GM12873 (cell line): ENCODE results near the gene PLA2G4C.

Source experiments
- CTCF ChIP-seq: IDR thresholded peaks from 2 replicates; pipeline ENCODE4 v1.5.1; 2012; ENCODE audit warnings: low read depth, mild to moderate bottlenecking, moderate library complexity, low read length, control low read depth; ENCODE audit not compliant: insufficient read depth; ENCODE audit errors: missing control alignments

The PLA2G4C gene

DNA sequence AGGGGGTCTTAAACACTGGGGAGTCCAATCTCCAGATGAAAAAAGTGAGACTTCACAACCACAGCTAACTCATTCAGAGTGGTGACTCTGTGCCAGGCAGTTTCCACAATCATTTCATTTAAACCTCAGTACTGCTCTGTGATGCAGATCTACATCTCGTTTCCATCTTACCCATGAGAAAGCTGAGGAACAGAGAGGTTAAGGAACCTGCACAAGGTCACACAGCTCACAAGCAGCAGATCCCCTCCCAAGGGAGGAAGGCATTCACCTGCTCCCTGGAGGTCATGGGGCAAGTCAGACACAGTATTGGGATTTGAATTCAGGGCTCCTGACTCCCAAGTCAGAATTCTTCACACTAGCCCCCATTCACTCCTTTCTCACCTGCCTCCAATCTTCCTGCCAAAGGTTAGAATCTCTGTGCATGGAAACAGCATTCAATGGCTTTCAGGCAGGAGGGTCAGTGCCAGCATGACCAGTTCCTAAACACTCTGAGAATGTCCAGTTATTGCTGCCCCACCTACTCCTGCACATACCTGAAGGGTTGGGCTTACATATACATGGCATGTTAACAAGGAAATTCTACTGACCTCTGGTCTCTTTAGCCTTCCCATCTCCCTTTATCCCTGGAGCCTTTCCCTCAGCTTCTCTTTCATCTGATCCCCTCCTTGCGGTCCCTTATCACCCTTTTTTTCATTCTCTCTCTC is 68.6 kb downstream of the PLA2G4C start:
- no peak for TF ChIP-seq CTCF

GRCh38 chr19:48036765-48037164 is 73.9 kb downstream of the PLA2G4C start:
- TF ChIP-seq CTCF = no peak

DNA sequence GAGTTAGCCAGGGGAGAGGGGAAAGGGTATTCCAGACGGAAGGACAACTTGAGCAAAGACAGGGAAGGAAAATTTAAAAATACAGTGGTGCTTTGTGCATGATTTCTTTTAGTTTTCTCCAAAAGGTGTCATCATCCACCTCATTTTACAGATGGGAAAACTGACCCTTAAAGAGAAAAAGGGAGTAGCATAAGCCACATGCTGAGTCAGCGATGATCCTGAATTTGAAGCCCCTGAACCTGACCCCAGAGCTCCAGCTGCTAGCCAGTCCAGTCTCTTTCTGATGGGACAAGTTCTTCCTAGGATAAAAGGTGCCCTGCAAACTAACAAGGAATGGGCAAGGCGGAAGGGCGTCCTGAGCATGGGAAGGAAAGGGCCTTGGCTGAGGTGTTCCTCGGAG is 77.0 kb downstream of the PLA2G4C start:
- TF ChIP-seq CTCF = no peak

DNA sequence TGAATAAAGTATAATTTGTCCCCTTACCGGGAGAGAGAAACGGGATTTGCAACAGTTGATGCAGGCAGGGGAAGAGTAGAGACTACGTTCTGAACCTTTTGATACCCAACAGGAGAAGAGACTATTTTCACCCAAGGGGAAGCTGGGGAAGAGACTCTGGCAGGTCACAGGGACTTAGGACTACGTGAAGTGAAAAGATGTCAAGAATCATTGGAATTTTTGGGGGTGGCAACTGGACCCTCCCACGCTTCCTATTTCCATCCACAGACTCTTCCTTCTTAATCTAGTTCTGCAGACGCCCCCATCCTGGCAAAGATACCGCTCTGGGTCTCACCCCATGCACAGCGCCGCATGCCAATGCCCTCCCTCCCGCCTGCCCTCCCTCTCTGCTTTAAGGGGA is 80.5 kb downstream of the PLA2G4C start:
- no peak for TF ChIP-seq CTCF

DNA sequence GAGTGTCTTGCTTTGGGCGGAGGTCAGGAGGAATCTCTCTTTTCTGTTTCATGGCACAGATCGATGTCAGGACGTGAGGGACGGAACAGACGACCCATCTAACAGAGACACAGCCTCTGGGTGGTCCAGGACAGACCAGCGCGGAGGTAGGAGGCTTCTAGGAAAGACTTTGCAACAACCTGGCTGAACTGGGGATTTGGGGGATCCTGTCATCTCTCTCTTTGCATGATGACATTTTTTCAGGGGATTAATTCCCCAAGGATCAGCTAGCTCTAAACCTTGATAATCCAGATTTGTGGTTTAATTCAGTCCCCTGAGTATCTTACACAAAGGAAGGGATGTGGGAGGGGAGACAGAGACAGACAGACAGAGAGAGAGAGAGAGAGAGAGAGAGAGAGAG is 81.2 kb downstream of the PLA2G4C start:
- TF ChIP-seq CTCF = no peak

DNA sequence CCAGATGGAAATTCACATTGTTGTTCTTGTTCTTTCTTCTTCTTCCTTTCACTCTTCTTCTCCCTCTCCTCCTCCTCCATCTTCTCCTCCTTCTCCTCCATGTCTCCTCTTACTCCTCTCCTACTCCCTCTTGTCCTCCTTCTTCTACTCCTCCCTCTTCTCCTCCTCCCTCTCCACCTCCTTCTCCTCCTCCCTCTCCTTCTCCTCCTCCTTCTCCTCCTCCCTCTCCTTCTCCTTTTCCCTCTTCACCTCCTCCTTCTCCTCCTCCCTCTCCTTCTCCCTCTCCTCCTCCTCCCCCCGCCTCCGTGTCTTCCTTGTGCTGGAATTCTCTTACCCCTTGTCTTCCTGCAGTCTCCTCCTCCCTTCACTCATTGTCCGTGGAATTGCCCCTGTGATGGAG is 85.1 kb downstream of the PLA2G4C start:
- no peak for TF ChIP-seq CTCF

DNA sequence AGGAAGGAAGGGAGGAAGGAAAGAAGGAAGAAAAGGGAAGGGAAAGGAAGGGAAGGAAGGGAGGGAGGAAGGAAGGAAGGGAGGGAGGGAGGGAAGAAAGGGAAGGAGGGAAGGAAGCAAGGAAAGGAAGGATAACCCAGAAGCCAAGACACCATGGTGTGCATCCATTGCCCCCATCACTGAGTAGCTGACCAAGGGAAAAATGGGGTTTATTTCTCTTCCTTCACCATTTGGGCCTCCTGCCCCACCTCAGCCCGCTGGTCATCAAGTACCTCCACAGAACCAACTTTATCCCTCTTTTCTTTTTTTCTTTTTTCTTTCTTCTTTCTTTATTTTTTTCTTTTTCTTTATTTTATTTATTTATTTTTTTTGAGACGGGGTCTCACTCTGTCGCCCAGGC is 87.1 kb downstream of the PLA2G4C start:
- no peak for TF ChIP-seq CTCF
